ENCODE results near the gene ZFP36.

The ZFP36 gene

GRCh38 chr19:39407410-39407659, 688 bp downstream of the ZFP36 start:
- no peak for DNase-seq

DNA sequence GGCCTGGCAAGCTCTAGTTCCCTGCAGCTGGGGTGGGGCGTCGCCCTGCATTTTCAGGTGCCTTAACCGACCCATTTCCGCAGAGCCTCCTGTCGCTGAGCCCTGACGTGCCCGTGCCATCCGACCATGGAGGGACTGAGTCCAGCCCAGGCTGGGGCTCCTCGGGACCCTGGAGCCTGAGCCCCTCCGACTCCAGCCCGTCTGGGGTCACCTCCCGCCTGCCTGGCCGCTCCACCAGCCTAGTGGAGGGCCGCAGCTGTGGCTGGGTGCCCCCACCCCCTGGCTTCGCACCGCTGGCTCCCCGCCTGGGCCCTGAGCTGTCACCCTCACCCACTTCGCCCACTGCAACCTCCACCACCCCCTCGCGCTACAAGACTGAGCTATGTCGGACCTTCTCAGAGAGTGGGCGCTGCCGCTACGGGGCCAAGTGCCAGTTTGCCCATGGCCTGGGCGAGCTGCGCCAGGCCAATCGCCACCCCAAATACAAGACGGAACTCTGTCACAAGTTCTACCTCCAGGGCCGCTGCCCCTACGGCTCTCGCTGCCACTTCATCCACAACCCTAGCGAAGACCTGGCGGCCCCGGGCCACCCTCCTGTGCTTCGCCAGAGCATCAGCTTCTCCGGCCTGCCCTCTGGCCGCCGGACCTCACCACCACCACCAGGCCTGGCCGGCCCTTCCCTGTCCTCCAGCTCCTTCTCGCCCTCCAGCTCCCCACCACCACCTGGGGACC, 1.2 kb downstream of the ZFP36 start:
- peak; percentile 77 for DNase-seq

- no peak for DNase-seq
Measured at GRCh38 chr19:39408392-39409207, 2.0 kb downstream of the ZFP36 start.

GRCh38 chr19:39409208-39410016, 2.8 kb downstream of the ZFP36 start:
- DNase-seq: peak; percentile 82

DNA sequence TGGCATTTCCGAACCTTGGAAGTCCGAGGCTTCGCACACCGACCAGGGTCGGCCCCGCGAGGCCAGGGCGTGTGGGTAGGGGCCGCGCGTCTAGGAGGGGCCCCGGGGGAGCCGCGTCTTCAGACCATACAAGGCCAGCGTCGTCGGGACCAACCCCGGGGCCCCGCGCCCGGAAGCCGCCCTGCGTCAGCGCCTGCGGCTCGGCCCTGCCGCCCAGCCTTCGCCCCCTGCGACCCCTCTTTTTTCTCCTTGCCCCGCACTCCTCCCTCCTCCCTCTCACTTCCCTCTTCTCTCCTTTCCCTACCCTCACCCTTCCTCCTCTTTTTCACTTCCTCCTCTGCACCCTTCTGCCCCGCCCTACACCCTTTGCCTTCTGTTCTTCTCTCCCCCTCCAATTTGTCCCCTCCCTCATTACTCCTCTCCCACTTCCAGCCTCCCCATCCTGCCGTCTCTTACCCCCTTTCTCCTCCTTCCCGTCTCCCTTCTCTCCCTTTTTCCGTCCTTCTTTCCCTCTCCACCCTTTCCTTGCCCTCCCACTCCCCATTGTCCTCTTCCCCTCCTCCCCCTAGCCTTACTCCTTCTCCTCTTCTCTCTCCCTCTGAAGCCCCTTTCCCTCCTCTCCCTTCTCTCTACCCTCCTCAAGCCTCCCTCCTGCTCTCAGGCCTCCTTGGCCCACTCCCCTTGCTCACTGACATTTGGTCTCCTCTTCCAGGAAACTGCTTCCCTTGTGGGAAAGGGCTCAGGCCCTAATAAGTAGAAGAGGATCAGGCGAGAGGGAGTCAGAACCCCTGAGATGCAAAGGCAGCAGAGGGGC, 3.6 kb downstream of the ZFP36 start:
- peak; percentile 59 for DNase-seq

DNA sequence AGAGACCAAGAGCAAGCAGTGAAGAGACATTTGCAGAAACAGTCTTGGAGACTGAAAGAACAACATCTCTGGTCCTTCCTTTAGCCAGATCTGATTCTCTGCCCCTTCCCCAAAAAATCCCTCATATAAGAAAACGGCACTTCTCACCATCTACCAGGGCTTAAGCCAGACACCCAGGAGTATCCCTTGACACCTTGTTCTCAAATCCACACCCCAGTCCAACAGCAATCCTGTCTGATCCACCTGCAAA, 4.1 kb downstream of the ZFP36 start:
- DNase-seq: no peak

GRCh38 chr19:39411081-39411831, 4.6 kb downstream of the ZFP36 start:
- DNase-seq: no peak

GRCh38 chr19:39411832-39412099, 5.1 kb downstream of the ZFP36 start:
- peak; percentile 94 for DNase-seq

- DNase-seq: peak; percentile 98
Measured at GRCh38 chr19:39412100-39412866, 5.6 kb downstream of the ZFP36 start, which contains the start of gene PLEKHG2. PLEKHG2 (plus strand) TSS chr19:39412669; CDS start chr19:39414087, 1,418 bp downstream.

DNA sequence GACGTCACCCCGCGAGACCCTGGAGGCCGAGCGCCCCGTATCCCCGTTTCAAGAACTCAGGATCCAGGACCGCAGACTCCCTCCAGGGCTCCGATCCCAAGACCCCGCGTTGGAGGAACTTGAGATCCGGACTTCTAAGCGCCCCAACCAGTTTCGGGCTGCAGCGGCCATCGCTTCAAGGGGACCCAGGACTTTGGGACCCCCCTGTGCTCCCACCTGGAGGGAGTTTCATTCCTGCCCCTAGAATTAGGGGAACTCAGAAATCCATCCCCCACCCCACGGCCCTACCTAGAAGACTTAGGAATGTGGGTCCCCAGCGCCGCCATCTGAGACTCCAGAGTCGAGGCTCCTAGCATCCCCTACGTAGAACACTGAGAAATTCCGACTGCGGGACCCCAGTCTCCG, 6.2 kb downstream of the ZFP36 start:
- no peak for DNase-seq

DNA sequence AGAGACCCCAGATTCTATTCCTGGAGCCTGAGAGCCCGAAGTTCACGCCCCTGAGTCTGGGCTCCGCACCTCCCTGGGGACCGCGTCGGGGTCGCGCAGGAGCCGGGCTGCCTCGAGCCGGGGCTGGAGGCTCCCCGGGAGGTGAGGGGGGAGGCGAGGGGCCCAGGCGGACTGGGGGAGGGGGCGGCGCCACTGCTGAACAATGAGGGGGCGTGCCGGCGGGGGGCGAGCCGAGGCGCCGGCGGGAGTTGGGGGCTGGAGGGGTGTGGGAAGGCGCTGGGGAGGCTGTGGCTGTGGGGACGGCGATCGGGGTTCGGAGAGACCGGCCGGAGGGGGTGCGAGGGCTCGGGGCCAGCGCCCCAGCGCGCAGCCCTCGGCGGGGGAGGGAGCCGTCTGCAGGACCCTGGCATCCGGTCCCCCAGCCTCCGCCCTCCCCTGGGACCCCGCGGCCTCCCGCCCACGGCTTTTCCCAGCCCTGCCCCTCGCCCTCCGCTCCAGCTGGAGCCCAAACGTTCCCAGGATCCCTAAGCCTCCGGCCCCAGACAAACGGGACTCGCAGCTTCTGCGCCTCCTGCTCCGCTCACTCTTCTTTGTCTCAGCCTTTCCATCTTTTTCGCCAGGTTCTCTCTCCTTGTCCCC, 6.7 kb downstream of the ZFP36 start:
- DNase-seq: no peak

DNA sequence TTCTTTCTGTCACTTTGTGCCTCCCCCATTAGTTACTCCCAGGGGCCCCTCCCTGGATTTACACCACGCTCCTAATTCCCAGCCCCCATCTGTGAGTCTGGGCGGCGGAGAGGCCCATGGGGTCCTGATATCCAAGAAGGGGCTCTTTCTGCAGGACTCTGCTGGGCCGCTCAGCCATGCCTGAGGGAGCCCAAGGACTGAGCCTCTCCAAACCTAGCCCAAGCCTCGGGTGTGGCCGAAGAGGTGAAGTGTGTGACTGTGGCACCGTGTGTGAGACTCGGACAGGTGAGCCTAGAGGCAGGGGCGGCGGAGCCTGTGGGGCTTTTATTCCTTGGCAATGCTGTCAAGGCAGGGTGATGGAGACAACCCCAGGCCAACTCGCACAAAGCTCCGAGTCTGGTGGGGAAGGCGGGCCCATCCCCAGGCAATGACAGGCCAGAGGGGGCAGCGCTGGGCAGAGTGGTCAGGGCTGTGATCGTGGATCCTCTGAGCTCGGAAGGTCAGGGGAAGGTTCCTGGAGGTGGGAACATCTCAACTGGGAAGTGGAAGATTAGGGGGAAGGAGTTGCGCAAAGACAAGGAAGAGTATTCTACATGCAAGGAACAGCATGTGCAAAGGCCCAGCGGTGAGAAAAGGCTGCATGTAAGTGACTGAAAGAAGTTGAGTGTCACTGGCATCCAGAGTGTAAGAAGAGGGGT, 7.4 kb downstream of the ZFP36 start:
- DNase-seq: no peak

GRCh38 chr19:39415111-39416046, 8.7 kb downstream of the ZFP36 start:
- no peak for DNase-seq

DNA sequence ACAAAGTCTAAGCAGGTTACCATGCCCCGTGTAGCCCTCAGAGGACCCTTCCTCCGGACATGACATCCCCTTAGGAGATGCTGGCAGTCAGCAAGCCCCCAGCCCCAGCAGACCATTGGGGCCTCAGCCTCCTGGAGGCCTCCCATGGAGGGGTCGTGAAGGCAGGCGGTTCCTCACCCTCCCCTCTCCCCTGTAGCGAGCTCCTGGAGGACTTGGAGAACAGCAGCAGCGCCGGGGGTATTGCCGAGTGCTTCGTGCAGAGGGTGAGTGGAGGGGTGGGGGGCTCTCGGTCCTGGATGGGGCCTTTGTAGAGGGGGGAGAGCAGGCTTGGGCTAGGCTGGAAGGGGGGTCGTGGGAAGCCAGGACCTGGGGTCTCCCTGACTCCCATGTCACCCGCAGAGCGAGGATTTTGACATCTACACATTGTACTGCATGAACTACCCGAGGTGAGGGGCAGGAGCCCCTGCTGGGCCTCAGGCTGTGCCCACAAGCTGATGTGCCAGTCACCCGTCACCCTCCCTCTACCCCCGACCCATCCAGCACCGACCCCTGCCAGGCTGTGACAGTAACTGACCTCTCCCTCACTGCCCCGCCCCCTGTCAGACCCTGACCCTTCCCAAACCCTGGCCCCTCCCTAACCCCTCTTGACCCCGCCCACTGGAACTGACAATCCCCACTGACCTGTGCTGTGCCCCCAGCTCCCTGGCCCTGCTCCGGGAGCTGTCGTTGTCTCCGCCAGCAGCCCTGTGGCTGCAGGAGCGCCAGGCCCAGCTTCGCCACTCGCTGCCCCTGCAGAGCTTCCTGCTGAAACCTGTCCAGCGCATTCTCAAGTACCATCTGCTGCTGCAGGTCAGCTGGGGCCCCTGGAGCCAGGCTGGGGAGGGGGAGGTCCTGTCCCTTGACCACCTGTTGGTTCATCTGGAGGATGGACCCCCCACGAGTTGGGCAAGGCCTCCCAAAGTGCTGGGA, 9.8 kb downstream of the ZFP36 start:
- no peak for DNase-seq

- no peak for DNase-seq
Measured at GRCh38 chr19:39417463-39418181, 11.0 kb downstream of the ZFP36 start.

DNA sequence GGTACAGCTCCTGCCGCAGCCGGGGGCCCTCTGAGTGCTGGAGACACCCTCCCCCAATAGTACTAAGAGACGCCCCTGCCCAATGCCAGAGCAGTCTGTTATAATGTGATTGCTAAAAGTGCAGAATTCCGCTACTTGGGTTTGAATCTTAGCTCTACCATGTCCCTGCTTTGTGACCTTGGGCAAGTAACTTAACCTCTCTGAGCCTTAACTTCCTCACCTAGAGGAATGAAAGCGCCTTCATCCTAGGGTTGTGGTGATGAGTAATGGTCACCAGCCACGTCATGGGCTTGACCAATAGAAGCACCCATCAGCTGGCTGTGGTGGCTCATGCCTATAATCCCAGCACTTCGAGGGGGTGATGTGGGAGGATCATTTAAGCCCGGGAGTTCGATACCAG, 12.4 kb downstream of the ZFP36 start:
- no peak for DNase-seq

DNA sequence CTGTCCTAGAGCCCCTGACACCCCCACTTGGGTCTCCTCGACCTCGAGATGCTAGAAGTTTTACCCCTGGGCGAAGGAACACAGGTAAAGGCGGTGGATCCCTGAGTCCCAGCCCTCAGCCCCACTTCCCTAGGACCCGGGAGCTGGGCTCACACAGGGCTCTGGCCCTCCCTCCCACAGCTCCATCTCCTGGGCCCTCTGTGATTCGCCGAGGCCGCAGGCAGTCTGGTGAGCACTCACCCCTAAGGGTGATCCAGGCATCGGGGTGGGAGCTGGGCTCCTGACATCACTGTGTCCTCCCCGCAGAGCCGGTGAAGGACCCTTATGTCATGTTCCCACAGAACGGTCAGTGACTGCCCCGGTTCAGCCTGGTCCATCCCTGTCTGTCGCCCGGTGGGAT, 14.1 kb downstream of the ZFP36 start:
- no peak for DNase-seq

DNA sequence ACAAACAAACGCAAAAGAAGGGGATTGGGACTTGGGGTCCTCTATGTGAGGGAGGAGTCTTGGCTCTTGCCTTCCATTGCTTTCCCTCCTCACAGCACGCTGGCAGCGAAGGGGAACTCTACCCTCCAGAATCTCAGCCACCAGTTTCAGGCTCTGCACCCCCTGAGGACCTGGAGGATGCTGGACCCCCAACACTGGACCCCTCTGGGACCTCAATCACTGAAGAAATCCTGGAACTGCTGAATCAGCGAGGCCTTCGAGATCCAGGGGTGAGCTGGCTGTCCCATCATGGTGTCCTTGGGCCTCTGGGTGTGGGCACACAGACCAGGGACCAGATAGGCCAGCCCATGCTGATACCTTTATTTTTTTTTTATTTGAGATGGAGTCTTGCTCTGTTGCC, 15.4 kb downstream of the ZFP36 start:
- no peak for DNase-seq

All from activated CD4-positive, alpha-beta T cell treated with anti-CD3 and anti-CD28 coated beads, Interleukin-2, amount 50 U/mL, for 16 hours (primary cell).